AG04449 (cell line): ENCODE results near the gene SCRN1.

Source experiments
- CTCF ChIA-PET: fragments of 350-600 bp; formaldehyde crosslinking; extraction: SDS; loops from one replicate; lab custom pipeline; 2021; ENCODE audit warnings: antibody characterized with exemption; lab: Yijun Ruan, JAX
- POLR2A ChIA-PET: fragments of 400-600, 350-600 bp; formaldehyde crosslinking; extraction: SDS; loops from one replicate; lab custom pipeline; 2020; ENCODE audit warnings: antibody characterized with exemption, inconsistent platforms; lab: Yijun Ruan, JAX
- DNase-seq: peaks from one replicate; pipeline ENCODE4 v3.0.0-alpha.2; 2010; ENCODE audit warnings: low read depth, low spot score
- H3K4me3 ChIP-seq: 2 replicates; pipeline ENCODE4 v1.5.1; 2011; ENCODE audit warnings: low read depth, mild to moderate bottlenecking, control low read depth, low read length
- TF ChIP-seq, protein P1 (sequence below): IDR thresholded peaks from one replicate; pipeline ENCODE4 v1.5.1; 2011; ENCODE audit warnings: mild to moderate bottlenecking, moderate library complexity, low read length, control low read depth, inconsistent platforms; ENCODE audit not compliant: insufficient read depth; ENCODE audit errors: missing control alignments

Gene SCRN1

DNA sequence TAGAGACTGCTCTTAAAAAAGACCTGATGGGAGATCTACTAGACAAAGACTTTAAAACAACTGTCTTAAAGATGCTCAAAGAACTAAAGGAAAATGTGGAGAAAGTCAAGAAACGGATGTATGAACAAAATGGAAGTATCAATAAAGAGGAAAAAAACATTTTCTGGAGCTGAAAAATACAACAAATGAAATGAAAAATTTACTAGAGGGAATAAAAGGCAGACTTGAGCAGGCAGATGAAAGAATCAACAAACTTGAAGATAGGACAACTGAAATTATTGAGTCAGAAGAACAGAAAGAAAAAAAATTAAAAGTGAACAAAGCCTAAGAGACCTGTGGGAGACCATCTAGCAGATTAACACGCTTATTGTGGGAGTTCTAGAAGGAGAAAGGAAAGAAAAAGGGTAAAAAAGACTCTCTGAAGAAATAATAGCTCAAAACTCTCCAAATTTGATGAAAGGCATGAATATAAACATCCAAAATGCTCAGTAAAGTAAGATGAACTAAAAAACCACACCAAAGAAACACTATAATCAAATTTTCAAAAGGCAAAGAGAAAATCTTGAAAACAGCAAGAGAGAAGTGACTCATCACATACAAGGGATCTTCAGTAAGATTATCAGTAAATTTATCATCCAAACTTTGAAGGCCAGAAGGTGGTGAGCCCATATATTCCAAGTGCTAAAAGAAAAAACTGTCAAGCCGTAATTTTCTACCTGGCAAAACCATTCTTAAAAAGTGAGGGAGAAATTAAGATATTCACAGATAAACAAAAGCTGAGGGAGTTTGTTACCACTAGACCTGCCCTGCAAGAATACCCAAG is 83.2 kb downstream of the SCRN1 start:
- ChIA-PET CTCF (interaction anchor here (1.6 to 4.8 kb wide), 2 partner anchors 15 to 17 kb away, joined by 6 to 42 read pairs; no protein-coding TSS in a partner anchor), POLR2A (no interaction called here)
- DNase-seq, result no peak
- TF ChIP-seq, protein P1, sequence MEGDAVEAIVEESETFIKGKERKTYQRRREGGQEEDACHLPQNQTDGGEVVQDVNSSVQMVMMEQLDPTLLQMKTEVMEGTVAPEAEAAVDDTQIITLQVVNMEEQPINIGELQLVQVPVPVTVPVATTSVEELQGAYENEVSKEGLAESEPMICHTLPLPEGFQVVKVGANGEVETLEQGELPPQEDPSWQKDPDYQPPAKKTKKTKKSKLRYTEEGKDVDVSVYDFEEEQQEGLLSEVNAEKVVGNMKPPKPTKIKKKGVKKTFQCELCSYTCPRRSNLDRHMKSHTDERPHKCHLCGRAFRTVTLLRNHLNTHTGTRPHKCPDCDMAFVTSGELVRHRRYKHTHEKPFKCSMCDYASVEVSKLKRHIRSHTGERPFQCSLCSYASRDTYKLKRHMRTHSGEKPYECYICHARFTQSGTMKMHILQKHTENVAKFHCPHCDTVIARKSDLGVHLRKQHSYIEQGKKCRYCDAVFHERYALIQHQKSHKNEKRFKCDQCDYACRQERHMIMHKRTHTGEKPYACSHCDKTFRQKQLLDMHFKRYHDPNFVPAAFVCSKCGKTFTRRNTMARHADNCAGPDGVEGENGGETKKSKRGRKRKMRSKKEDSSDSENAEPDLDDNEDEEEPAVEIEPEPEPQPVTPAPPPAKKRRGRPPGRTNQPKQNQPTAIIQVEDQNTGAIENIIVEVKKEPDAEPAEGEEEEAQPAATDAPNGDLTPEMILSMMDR, result no peak
- no peak overlapping the region for H3K4me3 ChIP-seq

DNA sequence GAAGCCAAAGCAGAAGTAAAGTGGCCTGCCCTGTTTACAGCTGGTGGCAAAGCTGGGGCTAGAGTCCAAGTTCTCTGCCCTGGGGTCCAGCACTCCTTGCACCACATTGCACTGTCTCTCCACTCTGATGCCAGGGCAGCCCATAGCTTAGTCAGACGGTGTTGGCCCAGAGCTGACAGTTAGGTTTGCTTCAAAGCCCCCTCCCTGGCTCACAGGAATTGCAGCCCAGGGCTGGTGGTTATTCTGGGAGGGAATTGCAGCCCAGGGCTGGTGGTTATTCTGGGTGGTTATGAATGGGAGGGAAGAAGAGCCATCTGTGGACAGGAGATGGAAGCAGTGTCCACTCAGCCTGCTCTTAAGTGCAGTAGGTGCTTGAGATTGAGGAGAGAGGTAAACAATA is 88.9 kb downstream of the SCRN1 start:
- POLR2A ChIA-PET, result no interaction called here
- no peak overlapping the region for H3K4me3 ChIP-seq
- CTCF ChIA-PET, result interaction anchor here (1.2 kb wide), 1 partner anchor 20 kb away, joined by 5 read pairs; no protein-coding TSS in a partner anchor
- no peak for DNase-seq
- TF ChIP-seq, protein P1, result no peak

DNA sequence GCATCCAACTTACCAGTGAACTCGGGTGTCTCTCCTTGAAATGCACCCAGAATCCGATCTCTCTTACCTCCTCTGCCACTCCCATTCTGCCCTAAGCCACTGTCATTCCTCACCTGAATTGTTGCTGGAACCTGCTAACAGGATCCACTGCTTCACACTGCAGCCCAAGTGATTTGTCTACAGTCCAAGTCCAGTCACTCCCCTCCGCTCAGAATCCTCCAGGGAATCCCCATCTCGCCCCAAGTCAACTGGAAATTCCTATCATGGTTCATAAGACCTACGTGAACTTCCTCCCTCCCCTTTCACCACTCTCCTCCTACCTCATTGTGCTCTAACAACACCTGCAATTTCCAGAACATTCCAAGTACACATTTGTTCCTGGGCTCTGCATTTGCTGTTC is 91.3 kb downstream of the SCRN1 start:
- TF ChIP-seq, protein P1, result no peak
- ChIA-PET CTCF (no interaction called here), POLR2A (no interaction called here)
- H3K4me3 ChIP-seq, result no peak overlapping the region
- no peak for DNase-seq

DNA sequence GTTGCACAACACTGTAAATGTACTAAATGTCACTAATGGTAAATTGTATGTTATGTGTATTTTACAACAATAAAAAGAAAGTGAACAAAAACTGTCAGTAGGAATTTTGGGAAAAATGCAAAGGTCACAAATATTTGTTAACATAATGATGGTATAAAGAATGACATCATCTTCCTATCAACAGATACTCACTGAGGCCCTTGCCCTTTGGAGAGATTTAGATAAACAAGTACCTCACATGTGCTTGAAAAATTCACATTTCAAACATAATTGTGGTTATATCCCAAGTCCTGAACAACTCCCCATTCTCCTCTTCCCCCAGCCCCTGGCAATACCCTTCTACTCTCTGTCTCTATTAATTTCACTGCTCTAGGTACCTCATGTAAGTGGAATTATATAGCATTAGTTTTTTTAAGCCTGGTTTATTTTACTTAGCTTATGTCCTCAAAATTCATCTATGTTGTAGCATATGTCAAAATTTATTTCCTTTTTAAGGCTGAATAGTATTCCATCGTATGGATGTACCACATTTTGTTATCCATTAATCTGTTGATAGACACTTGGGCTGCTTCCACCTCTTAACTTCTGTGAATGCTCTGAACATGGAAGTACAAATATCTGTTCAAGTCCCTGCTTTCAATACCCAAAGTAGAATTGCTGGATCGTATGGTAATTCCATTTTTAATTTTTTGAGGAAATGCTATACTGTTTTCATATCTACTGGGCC is 92.8 kb downstream of the SCRN1 start:
- CTCF ChIA-PET, result interaction anchor here (1.2 kb wide), 1 partner anchor 18 kb away, joined by 3 read pairs; no protein-coding TSS in a partner anchor
- TF ChIP-seq, protein P1, result no peak
- no peak for DNase-seq
- POLR2A ChIA-PET, result no interaction called here
- no peak overlapping the region for H3K4me3 ChIP-seq

DNA sequence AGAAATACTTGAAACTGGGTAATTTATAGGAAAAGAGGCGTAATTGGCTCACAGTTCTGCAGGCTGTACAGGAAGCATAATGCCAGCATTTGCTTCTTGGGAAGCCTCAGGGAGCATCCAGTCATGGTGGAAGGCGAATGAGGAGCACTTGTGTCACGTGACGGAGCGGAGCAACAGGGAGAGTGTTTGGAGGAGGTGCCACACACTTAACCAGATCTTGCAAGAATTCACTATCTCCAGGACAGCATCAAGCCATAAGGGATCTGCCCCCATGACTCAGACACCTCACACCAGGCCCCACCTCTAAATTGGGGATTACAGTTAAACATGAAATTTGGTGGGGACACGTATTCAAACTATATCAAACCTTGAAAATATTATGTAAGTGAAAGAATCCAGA is 94.0 kb downstream of the SCRN1 start:
- TF ChIP-seq, protein P1, result no peak
- no peak for DNase-seq
- POLR2A ChIA-PET, result no interaction called here
- CTCF ChIA-PET, result no interaction called here
- H3K4me3 ChIP-seq, result no peak overlapping the region

DNA sequence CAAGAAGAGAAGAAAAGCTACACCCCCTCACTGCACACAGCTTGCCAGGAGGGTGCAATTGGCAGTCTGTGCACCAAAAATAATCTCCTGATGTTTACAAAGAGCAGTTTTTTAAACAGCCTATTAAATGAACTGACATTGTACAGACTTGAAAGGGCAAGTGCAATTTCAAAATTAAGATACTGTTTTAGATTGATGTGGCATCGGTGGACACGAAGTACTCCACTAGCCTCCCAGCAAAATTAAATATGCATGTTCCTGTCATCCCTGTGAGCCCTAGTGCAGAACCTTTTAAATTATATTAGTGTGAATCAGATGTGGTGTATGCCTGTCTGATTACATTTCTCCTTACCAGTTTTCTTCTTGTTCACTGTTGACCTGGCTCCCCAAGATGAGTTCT is 95.3 kb downstream of the SCRN1 start:
- no peak for DNase-seq
- CTCF ChIA-PET, result interaction anchor here (1.5 kb wide), 1 partner anchor 27 kb away, joined by 3 read pairs; no protein-coding TSS in a partner anchor
- TF ChIP-seq, protein P1, result no peak
- POLR2A ChIA-PET, result no interaction called here
- H3K4me3 ChIP-seq, result no peak overlapping the region
